Mesodermal cell (in vitro differentiated cells): ENCODE measurements around the gene TSSC4.

ENCODE experiments used
- H3K27ac ChIP-seq: 2 replicates; pipeline ENCODE4 v1.7.0; 2013; ENCODE audit warnings: mild to moderate bottlenecking, low read depth, low read length, moderate library complexity; ENCODE audit not compliant: severe bottlenecking
- H3K36me3 ChIP-seq: 2 replicates; pipeline ENCODE4 v1.7.1; 2013; ENCODE audit warnings: mild to moderate bottlenecking, low read length, moderate library complexity; ENCODE audit not compliant: control insufficient read depth, insufficient read depth
- H3K4me1 ChIP-seq: one replicate; pipeline ENCODE4 v1.7.1; 2013; ENCODE audit warnings: mild to moderate bottlenecking, low read length; ENCODE audit not compliant: insufficient read depth, control insufficient read depth, poor library complexity, severe bottlenecking
- H3K4me3 ChIP-seq: 2 replicates; pipeline ENCODE4 v1.7.0; 2013; ENCODE audit warnings: low read length, control low read depth, mild to moderate bottlenecking; ENCODE audit not compliant: insufficient read depth, poor library complexity, severe bottlenecking; ENCODE audit errors: extremely low read depth
- H3K9me3 ChIP-seq: 2 replicates; pipeline ENCODE4 v1.7.1; 2013; ENCODE audit warnings: mild to moderate bottlenecking, low read length, moderate library complexity; ENCODE audit not compliant: control insufficient read depth
- WGBS, 2 experiments: methylation state at CpG; one replicate each; pipeline ENCODE4 v1.1.5; 2013; ENCODE audit warnings: missing lambda C conversion rate in 2 of 2; ENCODE audit not compliant: insufficient coverage in 2 of 2; 5-methylcytosine and 5-hydroxymethylcytosine counted together

The TSSC4 gene

DNA sequence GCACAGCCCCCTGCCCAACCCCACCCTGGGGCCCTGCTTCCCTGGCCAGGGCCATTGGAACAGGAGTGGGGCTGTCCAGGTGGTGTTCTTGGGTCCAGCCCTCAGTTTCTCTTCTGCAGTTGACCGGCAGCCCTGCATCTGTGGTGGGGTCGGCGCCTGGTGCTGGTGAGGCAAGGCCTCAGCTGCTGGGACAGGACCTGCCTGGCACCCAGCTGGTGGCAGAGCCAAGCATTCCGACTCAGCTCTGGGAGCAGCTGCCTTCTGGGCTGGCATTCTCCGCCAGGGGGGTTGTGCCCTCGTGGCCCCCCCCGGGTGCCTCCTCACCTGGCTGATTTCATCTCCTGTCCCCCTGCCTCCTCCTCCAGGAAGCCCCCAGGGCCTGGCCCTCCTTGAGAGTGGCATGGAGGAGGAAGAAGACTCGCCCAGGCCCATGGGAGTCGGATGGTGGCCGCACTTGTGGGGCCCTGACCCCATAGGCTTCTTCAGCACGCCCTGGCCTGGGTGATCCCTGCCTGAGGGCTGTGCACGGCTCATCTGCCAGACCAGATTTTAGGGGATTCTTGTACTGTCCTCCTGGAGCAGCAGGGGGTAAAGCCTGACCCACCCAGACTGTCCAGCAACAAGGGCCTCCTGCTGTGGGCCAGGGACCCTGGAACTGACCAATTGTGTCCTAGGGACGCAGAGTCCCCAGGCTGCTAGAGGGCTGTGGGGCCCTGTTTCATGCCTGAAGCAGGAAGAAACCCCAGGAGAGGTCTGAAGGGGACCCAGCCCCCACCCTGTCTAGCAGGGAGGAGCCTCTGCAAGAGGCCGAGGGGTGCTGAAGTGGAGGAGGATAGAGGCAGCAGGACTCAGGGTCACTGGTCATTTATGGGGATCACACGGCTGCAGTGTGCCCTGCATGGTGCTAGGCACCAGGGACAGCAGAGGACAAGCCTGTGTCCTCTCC lies 11.8 kb upstream of the TSSC4 start:
- Histone ChIP-seq H3K9me3 (no peaks in the 10 kb centered on the region), H3K36me3 (peaks cover 45% of the 10 kb centered on the region), H3K4me1 (peaks cover 13% of the 10 kb centered on the region), H3K4me3 (no peak overlapping the region), H3K27ac (no peak overlapping the region)
- WGBS, 2 experiments, result 82 to 89% methylated on average over 12 to 13 of the region's 15 CpGs

GRCh38 chr11:2389377-2390026 lies 11.0 kb upstream of the TSSC4 start:
- 77 to 80% methylated on average over 12 to 14 of the region's 14 CpGs for WGBS, 2 experiments
- Histone ChIP-seq H3K4me1 (peaks cover 13% of the 10 kb centered on the region), H3K4me3 (no peak overlapping the region), H3K9me3 (no peaks in the 10 kb centered on the region), H3K27ac (no peak overlapping the region), H3K36me3 (peaks cover 53% of the 10 kb centered on the region)

DNA sequence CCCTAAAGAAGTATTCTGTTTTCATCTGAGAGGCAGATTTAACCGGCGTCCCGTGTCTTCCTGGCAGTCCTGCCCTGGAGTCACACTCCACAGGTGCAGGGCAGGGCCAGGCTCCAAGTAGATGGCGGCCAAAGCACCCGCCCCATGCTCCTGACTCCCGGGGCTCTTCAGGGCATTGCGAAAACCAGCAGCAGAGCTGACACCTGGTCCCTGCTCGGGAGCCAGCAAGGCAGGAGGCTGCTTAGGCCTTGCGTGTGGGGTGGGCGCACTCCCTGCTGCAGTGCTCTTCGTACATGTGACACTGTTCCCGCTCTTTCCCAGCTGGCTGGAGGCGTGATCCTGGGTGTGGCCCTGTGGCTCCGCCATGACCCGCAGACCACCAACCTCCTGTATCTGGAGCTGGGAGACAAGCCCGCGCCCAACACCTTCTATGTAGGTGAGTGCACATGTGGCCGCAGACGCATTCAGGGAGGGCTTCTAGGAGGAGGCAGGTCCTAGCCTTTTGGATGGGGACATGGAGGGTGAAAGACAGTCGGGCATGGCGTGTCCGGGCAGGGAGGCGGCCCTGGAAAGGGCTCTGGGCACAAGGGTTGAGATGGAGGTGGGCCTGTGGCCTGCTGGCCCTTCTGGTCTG lies 10.3 kb upstream of the TSSC4 start:
- Histone ChIP-seq H3K9me3 (no peaks in the 10 kb centered on the region), H3K27ac (no peak overlapping the region), H3K36me3 (peaks cover 52% of the 10 kb centered on the region), H3K4me1 (peaks cover 13% of the 10 kb centered on the region), H3K4me3 (no peak overlapping the region)
- 88 to 89% methylated on average over 21 of the region's 23 CpGs for WGBS, 2 experiments

DNA sequence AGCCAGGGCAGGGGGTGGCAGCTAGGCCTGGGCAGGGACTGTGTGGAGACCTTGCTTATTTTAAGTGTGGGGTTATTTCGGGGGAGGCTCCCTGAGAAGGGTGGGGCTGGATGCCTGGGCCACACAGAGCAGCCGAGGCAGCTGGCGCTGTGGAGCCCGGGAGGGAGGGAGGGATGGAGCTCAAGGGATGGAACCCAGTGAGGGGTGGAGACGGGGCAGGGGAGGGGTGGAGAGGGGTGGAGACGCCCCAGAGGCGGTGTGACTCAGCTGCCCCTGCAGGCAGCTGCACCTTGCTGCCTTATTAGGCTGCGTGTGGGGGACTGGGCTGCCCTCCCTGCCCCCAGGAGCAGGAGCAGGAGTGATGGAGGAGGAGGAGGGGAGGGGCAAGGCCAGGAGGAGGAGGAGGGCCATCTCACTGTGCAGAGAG lies 9.8 kb upstream of the TSSC4 start:
- Histone ChIP-seq H3K4me3 (no peak overlapping the region), H3K27ac (no peak overlapping the region), H3K9me3 (no peaks in the 10 kb centered on the region), H3K36me3 (peaks cover 55% of the 10 kb centered on the region), H3K4me1 (peaks cover 13% of the 10 kb centered on the region)
- 49 to 78% methylated on average over 4 to 8 of the region's 8 CpGs for WGBS, 2 experiments

- WGBS, 2 experiments, result 90 to 91% methylated on average over 19 to 20 of the region's 20 CpGs
- Histone ChIP-seq H3K4me1 (peaks cover 13% of the 10 kb centered on the region), H3K4me3 (no peak overlapping the region), H3K36me3 (peaks cover 56% of the 10 kb centered on the region), H3K9me3 (no peaks in the 10 kb centered on the region), H3K27ac (no peak overlapping the region)
Observed at GRCh38 chr11:2391181-2391975, 9.2 kb upstream of the TSSC4 start.

DNA sequence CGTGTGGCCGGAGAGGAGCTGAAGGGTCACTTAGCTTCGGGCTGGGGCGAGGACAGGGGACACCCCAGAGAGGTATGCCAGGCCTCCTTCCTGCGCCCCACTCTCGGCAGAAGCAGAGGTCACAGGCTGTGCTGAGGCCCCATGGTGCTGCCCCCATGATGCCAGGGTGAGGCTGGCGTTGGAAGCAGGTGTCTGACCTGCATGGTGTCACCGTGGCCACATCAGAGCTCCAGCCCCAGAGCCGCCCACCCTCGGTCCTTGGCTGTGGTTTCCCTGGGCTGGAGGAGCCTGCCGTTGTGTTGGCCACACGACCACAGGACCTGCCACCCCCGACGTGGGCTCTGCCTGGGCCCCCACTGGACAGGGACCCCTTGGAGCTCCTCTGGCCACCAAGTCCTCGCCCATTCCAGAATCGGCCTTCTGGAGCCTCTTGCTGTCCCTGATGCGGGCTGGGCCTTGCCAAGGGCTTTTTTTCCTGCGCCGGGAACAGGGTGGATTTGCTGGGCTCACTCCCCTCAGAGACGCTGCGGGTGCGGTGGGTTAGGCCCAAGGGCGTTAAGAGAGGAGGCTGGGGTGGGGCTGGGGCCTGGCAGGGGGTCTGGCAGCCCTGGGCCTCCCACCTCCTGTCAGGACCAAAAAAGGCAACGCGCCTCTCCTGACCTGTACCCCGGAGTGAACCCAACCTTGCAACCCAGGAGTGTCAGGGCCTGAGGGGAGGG lies 8.2 kb upstream of the TSSC4 start:
- H3K27ac ChIP-seq, result no peak overlapping the region
- H3K4me1 ChIP-seq, result peaks cover 7% of the 10 kb centered on the region
- H3K9me3 ChIP-seq, result no peaks in the 10 kb centered on the region
- no peak overlapping the region for H3K4me3 ChIP-seq
- H3K36me3 ChIP-seq, result peaks cover 54% of the 10 kb centered on the region
- 93 to 94% methylated on average over 22 to 25 of the region's 26 CpGs for WGBS, 2 experiments

GRCh38 chr11:2393111-2393868 lies 7.3 kb upstream of the TSSC4 start:
- peaks cover 58% of the 10 kb centered on the region for H3K36me3 ChIP-seq
- 83 to 90% methylated on average over 21 to 23 of the region's 27 CpGs for WGBS, 2 experiments
- H3K9me3 ChIP-seq, result no peaks in the 10 kb centered on the region
- no peak overlapping the region for H3K4me3 ChIP-seq
- peaks cover 7% of the 10 kb centered on the region for H3K4me1 ChIP-seq
- H3K27ac ChIP-seq, result no peak overlapping the region

GRCh38 chr11:2393941-2394817 lies 6.4 kb upstream of the TSSC4 start:
- H3K27ac ChIP-seq, result no peak overlapping the region
- 89 to 90% methylated on average over 30 to 31 of the region's 34 CpGs for WGBS, 2 experiments
- H3K4me1 ChIP-seq, result peaks cover 7% of the 10 kb centered on the region
- no peaks in the 10 kb centered on the region for H3K9me3 ChIP-seq
- H3K4me3 ChIP-seq, result no peak overlapping the region
- H3K36me3 ChIP-seq, result peaks cover 61% of the 10 kb centered on the region

DNA sequence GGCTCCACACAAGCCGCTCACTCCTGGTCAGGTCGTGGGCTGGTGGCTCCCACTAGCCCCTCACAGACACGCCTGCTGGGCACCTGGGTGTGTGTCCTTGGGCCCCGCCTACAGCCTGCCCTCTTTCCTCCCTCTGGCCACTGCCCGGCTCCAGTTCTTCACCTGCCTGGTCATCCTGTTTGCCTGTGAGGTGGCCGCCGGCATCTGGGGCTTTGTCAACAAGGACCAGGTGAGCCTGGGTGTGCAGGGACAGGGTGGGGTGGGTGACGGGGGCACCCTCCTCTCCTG lies 5.8 kb upstream of the TSSC4 start:
- peaks cover 62% of the 10 kb centered on the region for H3K36me3 ChIP-seq
- peaks cover 12% of the 10 kb centered on the region for H3K4me1 ChIP-seq
- H3K9me3 ChIP-seq, result no peaks in the 10 kb centered on the region
- no peak overlapping the region for H3K4me3 ChIP-seq
- no peak overlapping the region for H3K27ac ChIP-seq
- WGBS, 2 experiments, result 90 to 96% methylated on average over 5 to 7 of the region's 8 CpGs
